ENCODE data around the gene SLC38A3.

SLC38A3 gene

GRCh38 chr3:50254577-50255250 is 49.6 kb downstream of the SLC38A3 start:
- no peaks in the 10 kb centered on the region for H3K27me3 ChIP-seq (ENCODE audit: insufficient read depth, poor library complexity, severe bottlenecking)
- peak; percentile 22 to 77 for DNase-seq (ENCODE audit: low read depth in 1 of 2, low spot score in 1 of 2)
- no peak overlapping the region for H3K27ac ChIP-seq (replicated peaks)
- no peak overlapping the region for H3K4me3 ChIP-seq (replicated peaks; ENCODE audit: insufficient read depth, low read length)
- TF ChIP-seq GABPA (IDR thresholded peaks at IDR 0.05; ENCODE audit: low read depth) (peak; percentile 74), SPI1 (IDR thresholded peaks at IDR 0.05; ENCODE audit: borderline replicate concordance, low read depth) (peak; percentile 86), CTCF (IDR thresholded peaks at IDR 0.05; ENCODE audit: insufficient read depth, low read length) (no peak), POLR2AphosphoS5 (IDR thresholded peaks at IDR 0.05; ENCODE audit: low read depth) (no peak)

DNA sequence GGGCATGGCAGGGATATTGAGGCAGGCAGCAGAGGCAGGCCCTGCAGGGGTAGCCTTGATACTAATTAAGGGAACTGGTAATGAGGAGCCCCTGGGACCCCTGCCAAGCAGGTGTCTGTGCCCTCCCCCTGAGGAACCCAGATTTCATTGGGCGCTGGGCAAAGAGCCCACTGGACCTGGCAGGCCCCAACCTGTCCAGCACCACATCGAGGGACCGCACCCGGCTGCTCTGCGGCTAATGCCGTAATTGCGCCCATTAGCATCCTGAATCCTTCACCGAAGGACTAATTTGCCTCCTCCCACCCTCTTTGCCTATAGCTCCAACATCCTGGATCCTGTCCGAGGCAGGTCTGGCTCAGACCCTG is 50.2 kb downstream of the SLC38A3 start:
- Histone ChIP-seq H3K4me3 (replicated peaks; ENCODE audit: insufficient read depth, low read length) (no peak overlapping the region), H3K27me3 (ENCODE audit: insufficient read depth, poor library complexity, severe bottlenecking) (no peaks in the 10 kb centered on the region), H3K27ac (replicated peaks) (no peak overlapping the region)
- TF ChIP-seq POLR2AphosphoS5 (IDR thresholded peaks at IDR 0.05; ENCODE audit: low read depth) (no peak), CTCF (IDR thresholded peaks at IDR 0.05; ENCODE audit: insufficient read depth, low read length) (no peak), REST (IDR thresholded peaks at IDR 0.05; ENCODE audit: insufficient replicate concordance, low read depth) (no peak), GABPA (IDR thresholded peaks at IDR 0.05; ENCODE audit: low read depth) (no peak), SPI1 (IDR thresholded peaks at IDR 0.05; ENCODE audit: borderline replicate concordance, low read depth) (no peak)
- DNase-seq (ENCODE audit: low read depth in 1 of 2, low spot score in 1 of 2), result no peak

DNA sequence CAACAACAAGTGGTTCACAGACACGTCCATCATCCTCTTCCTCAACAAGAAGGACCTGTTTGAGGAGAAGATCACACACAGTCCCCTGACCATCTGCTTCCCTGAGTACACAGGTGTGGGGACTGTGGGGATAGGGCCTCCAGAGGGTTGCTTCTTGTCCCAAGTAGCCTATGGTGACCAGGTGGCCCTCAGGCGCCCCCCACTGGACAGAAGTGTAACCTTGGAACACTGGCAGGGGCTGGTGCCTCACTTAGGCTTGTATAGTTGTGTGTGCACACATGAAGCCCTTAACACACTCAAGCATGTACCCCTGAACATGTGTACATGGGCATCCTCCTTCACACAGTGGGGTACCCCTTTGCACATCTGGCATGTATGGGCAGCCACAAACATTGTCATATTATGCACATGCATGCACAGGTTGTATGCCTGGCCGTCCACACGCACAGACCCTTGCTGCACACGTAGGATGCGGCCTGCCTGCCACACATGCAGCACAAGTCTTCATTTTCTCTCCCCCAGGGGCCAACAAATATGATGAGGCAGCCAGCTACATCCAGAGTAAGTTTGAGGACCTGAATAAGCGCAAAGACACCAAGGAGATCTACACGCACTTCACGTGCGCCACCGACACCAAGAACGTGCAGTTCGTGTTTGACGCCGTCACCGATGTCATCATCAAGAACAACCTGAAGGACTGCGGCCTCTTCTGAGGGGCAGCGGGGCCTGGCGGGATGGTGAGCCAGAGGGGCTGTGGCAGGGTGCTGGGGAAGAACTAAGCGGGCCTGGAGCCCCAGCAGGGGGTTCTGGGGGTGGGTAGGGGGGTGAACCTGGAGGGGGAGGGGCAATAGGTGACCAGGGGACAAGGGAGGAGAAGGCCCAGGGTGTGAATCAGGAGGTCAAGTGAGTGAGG is 52.2 kb downstream of the SLC38A3 start:
- TF ChIP-seq POLR2AphosphoS5 (IDR thresholded peaks at IDR 0.05; ENCODE audit: low read depth), result peak; percentile 39
- TF ChIP-seq REST (IDR thresholded peaks at IDR 0.05; ENCODE audit: insufficient replicate concordance, low read depth), result no peak
- TF ChIP-seq CTCF (IDR thresholded peaks at IDR 0.05; ENCODE audit: insufficient read depth, low read length), result peak; percentile 39
- DNase-seq (ENCODE audit: low read depth in 1 of 2, low spot score in 1 of 2), result peak; percentile 16 to 55
- no peak overlapping the region for H3K4me3 ChIP-seq (replicated peaks; ENCODE audit: insufficient read depth, low read length)
- H3K27ac ChIP-seq (replicated peaks), result no peak overlapping the region
- H3K27me3 ChIP-seq (ENCODE audit: insufficient read depth, poor library complexity, severe bottlenecking), result no peaks in the 10 kb centered on the region

Data from HL-60 (cell line).